Muscle layer of duodenum (tissue), 2 donors: ENCODE results near the gene INSRR.

Experiments
- H3K27ac ChIP-seq: one replicate; pipeline ENCODE4 v1.7.0; 2013; ENCODE audit warnings: mild to moderate bottlenecking, low read length
- H3K27me3 ChIP-seq: one replicate; pipeline ENCODE4 v1.7.0; 2013; ENCODE audit warnings: low read depth, mild to moderate bottlenecking, control low read depth, low read length
- H3K36me3 ChIP-seq, 2 donors: one replicate each; pipeline ENCODE4 v1.7.0; 2013; ENCODE audit warnings: low read length in 2 of 2, control low read depth in 1 of 2, mild to moderate bottlenecking in 1 of 2; ENCODE audit not compliant: insufficient read depth in 2 of 2, control insufficient read depth in 1 of 2
- H3K4me1 ChIP-seq, 2 donors: one replicate each; pipeline ENCODE4 v1.7.0; 2013; ENCODE audit warnings: low read length in 2 of 2, mild to moderate bottlenecking in 2 of 2, control low read depth in 1 of 2, moderate library complexity in 1 of 2; ENCODE audit not compliant: insufficient read depth in 2 of 2, control insufficient read depth in 1 of 2
- H3K4me3 ChIP-seq, 2 donors: one replicate each; pipeline ENCODE4 v1.7.0; 2013; ENCODE audit warnings: low read length in 2 of 2, low read depth in 1 of 2, mild to moderate bottlenecking in 1 of 2
- H3K9me3 ChIP-seq, 2 donors: one replicate each; pipeline ENCODE4 v1.7.0; 2013; ENCODE audit warnings: low read length in 2 of 2, control low read depth in 1 of 2, mild to moderate bottlenecking in 1 of 2; ENCODE audit not compliant: control insufficient read depth in 1 of 2
- donor health status: healthy.

INSRR gene

DNA sequence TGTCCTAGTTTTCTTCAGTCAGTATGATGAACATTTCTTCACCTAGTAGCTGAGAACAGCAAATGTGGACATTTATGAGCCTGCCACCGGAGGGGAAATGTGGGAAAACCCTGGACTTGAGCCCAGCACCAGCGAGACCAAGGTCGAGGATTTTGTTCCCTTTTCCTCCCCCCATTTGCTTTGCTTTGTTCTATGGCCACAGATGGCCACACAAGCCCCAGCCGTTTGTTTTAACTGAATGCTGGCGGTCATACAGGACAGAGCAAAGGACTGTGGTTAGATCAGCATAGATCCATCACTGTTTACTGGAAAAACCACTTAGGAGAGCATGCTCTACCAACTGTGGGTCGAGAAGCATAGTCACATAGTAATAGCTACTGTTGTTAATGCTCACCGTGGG lies 63.1 kb downstream of the INSRR start:
- H3K27ac ChIP-seq, result no peak overlapping the region
- peaks cover 0 to 5% of the 10 kb centered on the region in 2 donors for H3K4me1 ChIP-seq
- H3K9me3 ChIP-seq, result no peaks in the 10 kb centered on the region
- no peaks in the 10 kb centered on the region for H3K27me3 ChIP-seq
- no peak overlapping the region for H3K4me3 ChIP-seq
- peaks cover 73 to 93% of the 10 kb centered on the region in 2 donors for H3K36me3 ChIP-seq

- Histone ChIP-seq H3K4me3 (no peak overlapping the region), H3K27ac (no peak overlapping the region), H3K4me1 (peaks cover 0 to under 1% of the 10 kb centered on the region in 2 donors), H3K9me3 (no peaks in the 10 kb centered on the region), H3K36me3 (peaks cover 69 to 89% of the 10 kb centered on the region in 2 donors), H3K27me3 (no peaks in the 10 kb centered on the region)
Measured at GRCh38 chr1:156795374-156795733, 63.6 kb downstream of the INSRR start.

DNA sequence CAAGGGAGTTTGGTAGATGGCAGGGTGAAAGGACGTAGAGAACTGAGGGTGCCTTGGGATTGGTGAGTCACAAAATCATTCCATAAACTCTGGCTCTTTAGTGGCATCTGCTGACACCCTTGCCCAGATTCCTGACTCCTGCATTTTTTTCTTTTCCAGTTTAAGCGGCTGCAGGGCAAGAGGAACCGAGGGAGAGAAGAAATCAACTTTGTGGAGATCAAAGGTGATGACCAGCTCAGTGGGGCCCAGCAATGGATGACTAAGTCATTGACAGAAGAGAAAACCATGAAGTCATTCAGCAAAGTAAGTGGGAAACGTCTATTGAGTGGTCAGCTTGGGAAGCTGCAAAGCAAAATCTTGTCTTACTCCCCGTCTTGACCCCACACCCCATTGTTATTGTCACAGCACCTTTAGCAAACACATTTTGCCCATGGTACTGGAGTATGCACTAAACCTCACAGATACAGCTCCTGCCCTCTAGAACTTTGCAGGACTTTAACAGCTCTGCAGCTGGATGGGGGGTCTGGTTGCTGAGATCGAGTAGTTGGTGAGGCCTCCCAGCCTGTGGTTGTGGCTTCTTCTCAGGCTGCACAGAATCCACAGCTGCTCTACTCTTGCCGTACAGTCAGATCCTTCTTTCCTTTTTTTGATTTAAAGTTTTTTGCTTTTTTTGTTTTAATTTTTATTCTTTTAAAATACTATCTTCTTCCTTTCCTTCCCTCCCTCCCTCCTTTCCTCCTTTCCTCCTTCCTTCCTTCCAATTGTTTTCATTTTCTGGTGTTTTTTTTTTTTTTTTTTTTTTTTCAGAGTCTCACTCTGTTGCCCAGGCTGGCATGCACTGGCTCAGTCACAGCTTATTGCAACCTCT lies 64.2 kb downstream of the INSRR start:
- no peaks in the 10 kb centered on the region for H3K4me1 ChIP-seq
- H3K4me3 ChIP-seq, result no peak overlapping the region
- H3K27ac ChIP-seq, result no peak overlapping the region
- no peaks in the 10 kb centered on the region for H3K27me3 ChIP-seq
- H3K36me3 ChIP-seq, result peaks cover 65 to 82% of the 10 kb centered on the region in 2 donors
- H3K9me3 ChIP-seq, result no peaks in the 10 kb centered on the region
